Stimulated activated CD4-positive, alpha-beta T cell treated with anti-CD3 and anti-CD28 coated beads, Interleukin-4, amount 100 ng/mL, for 48 hours (primary cell): ENCODE data around the gene EPS8.
"Not testable (repeated sequence)": the region's sequence is repeated elsewhere in the genome, so short reads cannot be mapped to it uniquely, and the experiment has no call there.

Experiments
- DNase-seq, 2 donors: peaks; one replicate each; pipeline ENCODE4 v3.0.0-alpha.2; 2020; ENCODE audit warnings: low read depth in 2 of 2

Gene EPS8

GRCh38 chr12:15797818-15798217 lies 8.6 kb upstream of the EPS8 start:
- DNase-seq = no peak

GRCh38 chr12:15796493-15797141 lies 7.4 kb upstream of the EPS8 start:
- DNase-seq = no peak

- DNase-seq = no peak
These were observed 5.6 kb upstream of the EPS8 start for GRCh38 chr12:15794836-15795235.

GRCh38 chr12:15794196-15794595 lies 5.0 kb upstream of the EPS8 start:
- DNase-seq = no peak

- DNase-seq = peak in 1 of 2 donors; percentile 9
These were observed 662 bp downstream of the EPS8 start for GRCh38 chr12:15788233-15789219.

GRCh38 chr12:15787778-15788177 lies 1.4 kb downstream of the EPS8 start:
- no peak for DNase-seq

GRCh38 chr12:15786772-15787171 lies 2.4 kb downstream of the EPS8 start:
- no peak for DNase-seq

GRCh38 chr12:15783288-15783687 lies 5.9 kb downstream of the EPS8 start:
- DNase-seq = no peak

GRCh38 chr12:15782667-15783066 lies 6.5 kb downstream of the EPS8 start:
- DNase-seq = no peak

GRCh38 chr12:15779925-15780324 lies 9.3 kb downstream of the EPS8 start:
- no peak for DNase-seq

GRCh38 chr12:15778126-15778525 lies 11.1 kb downstream of the EPS8 start:
- DNase-seq = no peak

- DNase-seq = no peak
These were observed 11.7 kb downstream of the EPS8 start for GRCh38 chr12:15777355-15778012.

- no peak for DNase-seq
These were observed 12.7 kb downstream of the EPS8 start for GRCh38 chr12:15776532-15776931.

GRCh38 chr12:15774819-15775218 lies 14.4 kb downstream of the EPS8 start:
- DNase-seq = no peak

GRCh38 chr12:15772405-15773018 lies 16.7 kb downstream of the EPS8 start:
- DNase-seq = no peak

GRCh38 chr12:15770581-15770980 lies 18.6 kb downstream of the EPS8 start:
- no peak for DNase-seq

GRCh38 chr12:15770021-15770420 lies 19.2 kb downstream of the EPS8 start:
- no peak for DNase-seq

GRCh38 chr12:15769586-15769985 lies 19.6 kb downstream of the EPS8 start:
- no peak for DNase-seq

GRCh38 chr12:15767301-15767700 lies 21.9 kb downstream of the EPS8 start:
- no peak for DNase-seq

- DNase-seq = no peak
These were observed 25.9 kb downstream of the EPS8 start for GRCh38 chr12:15763328-15763727.

- DNase-seq = not testable (repeated sequence)
These were observed 27.0 kb downstream of the EPS8 start for GRCh38 chr12:15762162-15762561.
